Measurements from ENCODE around the gene CPN2.

Gene CPN2

DNA sequence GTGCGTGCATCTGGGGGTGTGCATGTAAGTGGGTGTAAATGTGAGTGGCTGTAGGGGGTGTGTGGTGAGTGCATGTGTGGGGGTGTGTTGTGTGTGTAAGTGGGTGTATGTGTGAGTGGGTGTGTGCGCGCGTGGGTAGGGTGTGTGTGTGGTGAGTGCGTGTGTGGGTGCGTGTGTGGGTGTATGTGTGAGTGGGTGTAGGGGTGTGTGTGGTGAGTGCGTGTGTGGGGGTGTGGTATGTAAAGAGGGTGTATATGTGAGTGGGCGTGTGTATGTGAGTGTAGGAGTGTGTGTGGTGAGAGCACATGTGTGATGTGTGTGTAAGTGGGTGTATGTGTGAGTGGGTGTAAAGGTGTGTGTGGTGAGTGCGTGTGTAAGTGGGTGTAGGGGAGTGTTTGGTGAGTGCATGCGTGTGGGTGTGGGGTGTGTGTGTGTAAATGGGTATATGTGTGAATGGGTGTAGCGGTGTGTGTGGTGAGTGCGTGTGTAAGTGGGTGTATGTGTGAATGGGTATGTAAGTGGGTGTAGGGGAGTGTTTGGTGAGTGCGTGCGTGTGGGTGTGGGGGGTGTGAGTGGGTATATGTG, 916 bp upstream of the CPN2 start:
- no peak for DNase-seq

GRCh38 chr3:194350726-194351071, 429 bp downstream of the CPN2 start:
- no peak for DNase-seq

DNA sequence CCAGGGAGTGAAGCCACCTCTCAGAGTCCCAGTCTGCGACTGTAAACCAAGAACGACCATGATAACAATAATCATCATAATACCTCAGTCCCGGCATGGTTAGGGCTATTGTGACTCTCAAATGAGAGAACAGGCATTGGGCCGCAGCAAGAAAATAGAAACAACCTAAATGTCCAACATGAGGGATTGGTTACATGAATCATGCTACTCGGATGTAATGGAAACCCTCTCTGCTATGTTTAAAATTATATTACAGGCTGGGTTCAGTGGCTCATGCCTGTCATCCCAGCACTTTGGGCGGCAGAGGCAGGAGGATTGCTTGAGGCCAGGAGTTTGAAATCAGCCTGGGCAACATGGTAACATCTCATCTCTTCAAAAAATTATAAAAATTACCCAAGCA, 2.8 kb downstream of the CPN2 start:
- no peak for DNase-seq

- peak in 1 of 2 donors; percentile 13 for DNase-seq
Observed at GRCh38 chr3:194346621-194347020, 4.5 kb downstream of the CPN2 start.

DNA sequence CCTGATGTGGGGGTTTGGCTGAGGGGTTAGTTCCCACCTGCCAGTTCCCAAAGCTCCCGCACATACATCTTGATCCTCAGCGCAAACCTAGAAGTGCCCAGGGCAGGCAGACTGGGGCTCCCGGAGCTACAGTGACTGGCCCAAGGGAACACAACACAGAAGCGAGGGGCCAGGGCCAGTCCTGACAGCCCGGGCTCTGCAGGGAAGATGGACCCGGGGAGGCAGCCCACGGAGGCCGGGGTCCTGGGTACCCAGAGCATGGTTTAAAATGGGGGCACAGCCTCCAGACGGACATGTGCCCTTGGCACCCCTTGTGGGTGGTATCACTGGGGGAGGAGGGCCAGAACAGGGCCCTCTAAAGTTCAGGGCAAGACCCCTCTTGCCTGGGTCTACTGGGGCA, 5.1 kb downstream of the CPN2 start:
- DNase-seq: no peak

DNA sequence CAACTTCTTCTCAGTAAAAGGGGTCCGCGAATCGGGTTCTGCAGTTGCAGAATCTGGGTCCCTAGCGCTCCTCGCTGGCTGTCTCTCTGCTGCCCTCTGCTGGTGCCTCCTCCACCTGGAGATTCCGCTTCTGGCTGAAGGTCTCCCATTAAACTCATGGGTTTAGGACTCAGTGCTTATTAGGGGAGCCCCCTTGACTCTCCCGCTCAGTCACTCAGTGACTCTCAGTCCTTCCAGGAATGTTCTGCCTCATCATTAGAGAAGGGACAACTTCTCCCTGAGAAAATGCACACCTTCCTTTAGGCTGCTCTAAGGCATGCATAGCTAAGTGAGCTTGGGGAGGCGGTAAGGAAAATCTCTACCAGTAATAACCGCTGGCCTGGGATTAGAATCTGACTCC, 7.1 kb downstream of the CPN2 start:
- DNase-seq: peak; percentile 49 to 68

GRCh38 chr3:194343561-194343893, 7.6 kb downstream of the CPN2 start:
- no peak for DNase-seq

DNA sequence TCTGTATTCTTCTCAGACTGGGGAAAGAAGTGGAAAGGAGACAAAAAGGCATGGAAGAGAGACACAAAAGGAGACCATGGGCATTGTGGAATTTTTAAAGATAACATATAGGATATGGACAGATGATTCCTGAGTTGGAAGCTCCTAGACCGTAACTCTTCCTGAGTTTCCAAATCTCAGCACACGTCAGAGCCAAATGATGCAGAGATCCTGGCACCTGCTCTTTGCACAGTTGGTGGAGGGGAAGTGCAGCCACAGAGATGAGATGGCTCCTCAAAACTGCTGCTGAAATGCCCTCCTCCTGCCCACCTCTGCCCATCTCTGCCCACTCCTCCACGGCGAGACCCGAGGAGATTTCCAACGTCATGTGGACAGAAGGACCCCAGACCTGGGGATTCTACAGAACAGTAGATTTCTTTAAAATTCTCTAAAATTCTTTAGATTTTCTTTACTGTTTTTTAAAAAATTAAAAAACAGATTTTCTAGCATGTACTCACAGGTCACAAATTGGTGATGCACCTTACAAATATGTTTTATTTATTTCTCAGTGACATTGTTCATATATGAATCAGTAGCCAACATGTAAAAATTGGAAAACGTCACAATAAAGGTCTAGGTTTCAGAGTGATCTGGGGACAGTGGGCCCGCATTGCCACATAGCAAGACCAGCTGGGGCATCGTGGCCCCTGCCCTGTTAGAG, 8.1 kb downstream of the CPN2 start:
- no peak for DNase-seq

- DNase-seq: no peak
Observed at GRCh38 chr3:194340757-194341400, 10.2 kb downstream of the CPN2 start.

GRCh38 chr3:194339840-194340239, 11.3 kb downstream of the CPN2 start:
- DNase-seq: no peak

DNA sequence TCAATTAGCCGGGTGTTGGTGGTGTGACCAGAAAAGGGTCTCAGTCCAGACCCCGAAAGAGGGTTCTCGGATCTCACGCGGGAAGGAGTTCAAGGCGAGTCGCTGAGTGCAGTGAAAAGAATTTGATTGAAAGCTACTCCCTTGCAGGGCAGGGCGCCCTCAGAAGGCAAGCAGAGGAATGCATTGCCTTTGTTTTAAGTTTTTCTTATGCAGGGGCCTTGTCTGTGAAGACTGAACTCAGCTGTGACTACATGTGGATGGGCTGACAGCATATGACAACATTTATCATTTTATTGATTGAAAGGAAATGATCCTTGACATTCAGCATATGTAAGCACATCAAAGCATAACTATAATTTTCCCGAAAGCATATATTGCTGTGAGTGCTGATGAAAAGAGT, 11.8 kb downstream of the CPN2 start:
- DNase-seq: no peak

DNA sequence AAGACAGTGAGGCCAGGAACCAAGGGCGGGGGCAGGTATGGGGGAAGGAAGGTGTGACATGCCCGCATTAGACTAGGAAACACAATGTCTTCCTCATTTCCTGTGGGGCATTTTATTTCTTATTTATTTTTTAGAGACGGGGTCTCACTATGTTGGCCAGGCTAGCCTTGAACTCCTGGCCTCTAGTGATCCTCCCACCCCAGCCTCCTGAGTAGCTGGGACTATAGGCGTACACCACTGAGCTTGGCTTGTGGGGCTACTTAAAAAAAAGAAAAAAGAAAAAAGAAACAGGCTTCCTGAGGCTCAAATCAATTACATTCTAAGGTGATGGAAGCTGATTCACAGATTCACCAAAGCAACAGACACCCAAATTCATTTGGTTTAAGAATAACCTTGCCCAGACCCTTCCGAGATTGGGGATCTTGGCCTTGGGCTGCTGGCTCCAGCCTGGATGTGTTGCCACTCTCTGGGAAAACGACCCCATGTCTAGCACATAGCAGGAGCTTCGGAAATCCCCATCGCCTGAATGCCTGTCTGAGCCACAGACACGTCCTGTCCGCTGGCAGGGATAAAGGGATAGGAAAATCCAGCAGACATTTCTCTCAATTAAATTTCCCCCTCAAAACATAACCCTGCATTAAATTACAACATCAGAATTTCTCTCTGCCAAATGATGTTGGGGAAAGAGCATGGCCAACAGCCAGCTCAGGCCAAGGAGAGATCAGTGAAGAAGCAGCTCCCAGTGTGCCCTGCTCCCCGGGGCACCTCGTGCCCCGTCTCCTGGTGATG, 13.0 kb downstream of the CPN2 start:
- DNase-seq: no peak

GRCh38 chr3:194336601-194337355, 14.3 kb downstream of the CPN2 start:
- no peak for DNase-seq

- no peak for DNase-seq
Observed at GRCh38 chr3:194333981-194334320, 17.2 kb downstream of the CPN2 start.

- DNase-seq: peak; percentile 79 to 86
Observed at GRCh38 chr3:194333212-194333980, 17.7 kb downstream of the CPN2 start.

GRCh38 chr3:194332858-194333211, 18.3 kb downstream of the CPN2 start:
- no peak for DNase-seq

- no peak for DNase-seq
Observed at GRCh38 chr3:194330579-194330978, 20.5 kb downstream of the CPN2 start.

- DNase-seq: no peak
Observed at GRCh38 chr3:194330160-194330559, 21.0 kb downstream of the CPN2 start.

DNA sequence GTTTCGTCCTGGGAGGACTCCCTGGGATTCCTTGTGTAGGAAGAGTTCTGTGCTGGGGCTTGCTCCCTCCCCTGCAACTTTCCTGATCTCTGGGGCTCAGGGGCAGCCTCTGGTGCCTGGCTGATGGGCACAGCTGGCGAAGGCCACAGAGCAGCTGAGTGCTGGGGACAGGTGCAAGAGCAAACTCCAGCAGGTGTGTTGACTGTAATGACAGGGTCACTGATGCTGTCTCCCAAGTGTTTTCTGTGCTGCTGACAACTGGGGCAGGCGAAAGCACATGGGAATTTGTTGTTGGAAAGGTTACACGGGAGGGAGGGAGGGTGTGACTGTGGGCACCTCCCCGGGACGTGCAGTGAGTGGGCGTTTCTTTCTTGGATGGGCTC, 21.6 kb downstream of the CPN2 start:
- no peak for DNase-seq

- DNase-seq: no peak
Observed at GRCh38 chr3:194328942-194329582, 22.1 kb downstream of the CPN2 start.

- DNase-seq: no peak
Observed at GRCh38 chr3:194328053-194328657, 23.0 kb downstream of the CPN2 start.
